ENCODE results near the gene ESPN. TPM values are rescaled to one million over a fixed set of nuclear protein-coding genes. Genes with fewer than 3 reads are reported as not detected.

Gene ESPN
- total RNA-seq, 1 donor from 2014 or later, result 6.2 TPM

- DNase-seq (ENCODE audit: low spot score), result no peak
Measured at GRCh38 chr1:6497215-6497866, 72.8 kb downstream of the ESPN start.

- DNase-seq (ENCODE audit: low spot score), result no peak
Measured at GRCh38 chr1:6497867-6498575, 73.4 kb downstream of the ESPN start.

DNA sequence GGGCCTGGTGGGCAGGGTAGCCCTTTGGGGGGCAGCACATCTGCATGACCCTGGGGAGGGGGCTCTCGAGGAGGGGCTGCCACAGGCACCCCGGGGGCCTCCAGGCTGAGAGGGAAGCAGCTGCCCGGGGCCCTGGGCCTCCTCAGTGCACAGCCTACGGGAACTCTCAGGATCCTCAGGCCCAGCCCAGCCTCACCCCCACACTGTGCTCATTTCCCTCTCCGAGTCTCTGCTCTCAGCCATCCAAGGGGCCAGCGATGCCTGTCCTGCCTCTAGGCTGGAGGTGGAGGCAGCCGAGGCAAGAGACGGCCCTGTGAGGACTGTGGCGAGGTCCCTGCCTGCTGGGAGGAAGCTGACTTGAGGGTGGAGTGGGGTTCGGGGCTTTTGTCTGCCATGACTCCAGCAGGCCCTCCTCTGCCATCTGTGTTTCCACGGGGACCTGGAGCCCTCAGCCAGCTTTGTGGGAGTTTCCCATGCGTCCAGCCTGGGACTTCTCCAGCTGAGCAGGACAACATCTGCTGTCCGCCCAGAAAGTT lies 74.1 kb downstream of the ESPN start:
- no peak for DNase-seq (ENCODE audit: low spot score)

- DNase-seq (ENCODE audit: low spot score), result no peak
Measured at GRCh38 chr1:6499296-6499695, 74.7 kb downstream of the ESPN start.

- DNase-seq (ENCODE audit: low spot score), result no peak
Measured at GRCh38 chr1:6500544-6501278, 76.1 kb downstream of the ESPN start.

- DNase-seq (ENCODE audit: low spot score), result no peak
Measured at GRCh38 chr1:6501279-6501813, 76.8 kb downstream of the ESPN start.

DNA sequence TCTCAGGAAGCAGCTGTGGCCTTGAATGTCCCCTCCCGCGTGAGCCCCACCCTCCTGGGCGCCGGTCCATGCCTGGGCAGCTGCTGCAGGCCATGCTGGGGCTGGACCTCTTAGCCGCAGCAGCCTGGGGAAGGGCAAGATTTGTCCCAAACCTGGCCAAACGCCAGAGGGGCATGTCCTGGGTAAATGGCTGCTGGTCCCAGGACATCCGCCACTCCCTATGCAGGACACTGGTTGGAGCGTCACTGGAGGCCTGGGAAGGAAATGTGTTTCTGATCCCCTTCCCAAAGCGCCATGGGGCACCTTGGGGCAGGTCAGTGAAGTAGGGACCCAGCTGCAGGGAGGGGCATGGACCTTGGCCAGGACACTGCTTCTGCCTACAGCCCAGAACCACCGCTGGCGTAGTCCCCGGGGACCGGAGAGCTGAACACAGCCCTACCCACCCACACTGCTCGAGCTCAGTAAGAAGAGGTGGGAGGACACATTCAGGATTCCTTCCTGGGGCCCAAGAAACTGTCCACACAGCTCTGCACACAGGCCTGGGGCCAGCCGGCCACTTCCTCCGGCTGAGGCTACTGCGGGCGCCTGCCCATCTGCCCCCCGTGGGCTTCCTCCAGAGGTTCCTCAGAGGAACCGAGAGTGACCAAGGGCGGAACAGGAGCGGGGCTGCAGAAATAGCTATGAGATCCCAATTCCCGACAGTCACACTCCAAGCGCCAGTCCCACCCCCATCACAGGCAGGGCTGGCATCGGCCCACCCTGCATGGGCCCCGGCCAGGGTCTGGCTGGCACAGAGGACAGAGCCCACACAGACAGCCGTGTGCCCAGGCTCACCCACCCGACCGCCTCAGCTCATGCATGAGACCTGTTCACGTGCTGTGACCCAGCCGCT lies 77.7 kb downstream of the ESPN start:
- DNase-seq (ENCODE audit: low spot score), result no peak

DNA sequence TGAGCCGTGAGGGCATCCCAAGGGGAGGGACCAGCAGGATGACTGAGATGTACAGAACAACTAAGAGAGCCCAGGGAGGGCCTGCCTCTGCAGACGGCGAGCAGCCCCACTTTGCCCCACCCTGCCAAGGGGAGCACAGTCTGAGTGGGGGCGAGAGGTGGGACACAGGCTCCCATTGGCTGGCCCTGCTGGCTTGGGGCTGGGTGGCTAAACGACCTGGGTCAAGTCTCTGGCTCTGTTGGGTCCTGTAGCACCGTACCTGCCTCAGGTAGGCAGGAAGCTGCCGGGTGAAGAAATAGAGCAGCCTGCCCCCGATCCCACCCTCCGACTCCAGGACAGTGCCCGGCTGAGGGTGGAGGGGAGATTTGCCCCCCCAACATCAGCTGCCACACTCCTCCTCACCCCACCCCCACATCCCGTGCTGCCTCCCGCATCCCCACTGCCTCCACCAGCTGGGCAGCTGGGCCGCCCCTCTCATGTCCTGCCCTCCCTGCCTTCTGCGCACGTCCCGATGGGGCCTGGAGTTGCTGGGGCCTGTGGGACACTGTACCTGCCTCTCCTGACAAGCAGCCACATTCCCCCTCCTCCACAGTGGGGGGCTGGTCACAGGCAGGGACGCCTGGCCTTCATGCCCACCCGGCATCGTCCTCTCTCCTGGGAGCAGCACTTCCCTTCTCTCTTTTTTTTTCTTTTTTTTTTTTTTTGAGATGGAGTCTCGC lies 79.5 kb downstream of the ESPN start:
- DNase-seq (ENCODE audit: low spot score), result no peak

- DNase-seq (ENCODE audit: low spot score), result no peak
Measured at GRCh38 chr1:6504887-6505286, 80.3 kb downstream of the ESPN start.

DNA sequence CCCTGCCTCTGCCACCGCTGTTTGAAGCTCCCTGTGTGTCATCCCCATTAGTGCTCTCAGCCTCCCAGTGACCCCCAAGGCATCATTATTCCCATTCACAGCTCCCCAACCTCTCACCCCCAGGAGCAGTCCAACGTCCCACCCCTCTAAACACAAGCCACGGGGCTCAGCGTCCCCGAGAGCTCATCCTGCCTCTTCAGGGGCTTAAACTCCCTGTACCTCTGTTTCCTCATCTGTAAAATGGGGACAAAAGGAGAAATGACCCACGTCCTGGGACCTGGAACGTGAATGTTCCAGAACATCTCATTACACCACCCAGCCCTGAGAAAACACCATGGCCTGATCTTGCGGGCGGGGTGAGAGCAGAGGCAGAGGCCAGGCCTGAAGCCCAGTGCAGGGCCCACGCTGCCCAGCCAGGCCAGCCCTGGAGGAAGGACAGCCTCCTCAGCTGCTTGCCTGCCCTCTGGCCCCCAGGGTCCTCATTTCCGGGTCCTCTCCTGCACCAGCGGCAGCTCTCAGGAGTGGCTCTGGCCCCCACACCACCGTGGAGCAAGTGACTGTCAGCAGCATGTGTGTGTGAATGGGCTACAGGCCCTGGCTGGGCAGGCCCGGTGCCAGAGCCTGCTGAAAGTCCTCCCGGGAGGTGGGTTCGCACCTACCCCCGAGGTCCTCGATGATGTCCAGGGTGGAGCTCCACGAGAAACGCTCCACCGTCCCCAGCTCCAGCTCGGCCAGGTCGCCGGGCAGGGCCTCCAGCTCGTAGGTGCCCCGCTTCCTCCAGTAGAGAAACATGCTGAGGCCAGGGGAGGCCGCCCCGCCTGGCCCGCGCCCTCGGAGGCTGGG lies 81.0 kb downstream of the ESPN start:
- no peak for DNase-seq (ENCODE audit: low spot score)

- DNase-seq (ENCODE audit: low spot score), result no peak
Measured at GRCh38 chr1:6506210-6507036, 81.8 kb downstream of the ESPN start.

- no peak for DNase-seq (ENCODE audit: low spot score)
Measured at GRCh38 chr1:6507037-6507428, 82.5 kb downstream of the ESPN start.

- no peak for DNase-seq (ENCODE audit: low spot score)
Measured at GRCh38 chr1:6507461-6507911, 82.9 kb downstream of the ESPN start.

GRCh38 chr1:6508154-6508815 lies 83.7 kb downstream of the ESPN start:
- DNase-seq (ENCODE audit: low spot score), result no peak

GRCh38 chr1:6508816-6509189 lies 84.2 kb downstream of the ESPN start:
- no peak for DNase-seq (ENCODE audit: low spot score)

- DNase-seq (ENCODE audit: low spot score), result no peak
Measured at GRCh38 chr1:6509220-6509918, 84.8 kb downstream of the ESPN start.

GRCh38 chr1:6509919-6510291 lies 85.3 kb downstream of the ESPN start:
- no peak for DNase-seq (ENCODE audit: low spot score)

GRCh38 chr1:6510493-6510892 lies 85.9 kb downstream of the ESPN start:
- no peak for DNase-seq (ENCODE audit: low spot score)

All from ureter (tissue), 1 donor.